NCI-H2196 treated with DMSO at 0.1 percent for 48 hours (cell line): ENCODE measurements around the gene KAT2A.
A peak's percentile ranks its signal among the peaks of the same experiment; 100 is the strongest.

Experiments used
- DNase-seq: peaks from one replicate; lab custom pipeline; 2025; ENCODE audit not compliant: unreplicated experiment; lab: John Stamatoyannopoulos, UW

The KAT2A gene

GRCh38 chr17:42116705-42117396 lies 4.3 kb downstream of the KAT2A start:
- peak; percentile 43 for DNase-seq

DNA sequence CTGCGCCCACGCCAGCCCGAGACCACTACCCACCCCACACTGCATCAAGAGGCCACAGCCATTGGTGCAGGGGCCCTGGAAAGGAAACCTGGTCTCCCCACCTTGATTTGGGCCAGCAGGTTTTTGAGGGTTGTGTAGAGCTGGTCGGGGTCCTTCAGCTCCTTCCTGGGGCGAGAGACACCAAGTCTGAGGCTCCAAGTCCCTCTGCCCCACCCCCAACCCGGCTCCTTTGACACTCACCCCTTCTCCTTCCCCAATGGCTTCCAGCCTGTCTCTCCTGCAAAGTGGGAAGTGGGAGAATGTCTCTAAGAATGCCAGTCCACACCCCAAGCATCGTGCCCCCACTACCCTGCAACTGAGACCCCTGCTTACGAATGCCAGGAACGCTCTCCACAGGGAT lies 7.0 kb downstream of the KAT2A start:
- DNase-seq: no peak

- DNase-seq: no peak
Measured at GRCh38 chr17:42113293-42114069, 7.7 kb downstream of the KAT2A start.

GRCh38 chr17:42112552-42113176 lies 8.5 kb downstream of the KAT2A start, which contains the start of gene DHX58:
Gene DHX58, minus strand, starts transcription at chr17:42112714. Its CDS starts 822 bp downstream, at chr17:42111892.
- DNase-seq: peak; percentile 67

- DNase-seq: no peak
Measured at GRCh38 chr17:42111871-42112551, 9.2 kb downstream of the KAT2A start.

DNA sequence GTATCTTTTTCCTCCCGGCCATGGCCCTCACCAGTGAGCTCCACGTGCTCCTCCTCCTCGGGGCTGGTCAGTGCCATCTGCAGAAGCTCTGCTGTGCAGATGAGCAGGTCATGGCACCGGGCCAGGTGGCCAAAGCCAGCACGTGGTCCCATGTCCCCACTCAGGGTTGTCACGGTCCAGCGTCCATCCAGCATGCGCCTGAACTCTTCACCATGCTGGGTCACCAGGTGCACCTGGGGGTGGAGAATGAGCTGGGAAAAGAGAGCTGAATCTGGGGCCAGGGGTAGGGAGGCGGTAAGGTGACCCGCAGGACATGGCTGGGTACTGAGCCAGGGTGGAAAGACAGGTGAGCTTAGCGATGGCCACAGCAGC lies 9.9 kb downstream of the KAT2A start:
- no peak for DNase-seq

DNA sequence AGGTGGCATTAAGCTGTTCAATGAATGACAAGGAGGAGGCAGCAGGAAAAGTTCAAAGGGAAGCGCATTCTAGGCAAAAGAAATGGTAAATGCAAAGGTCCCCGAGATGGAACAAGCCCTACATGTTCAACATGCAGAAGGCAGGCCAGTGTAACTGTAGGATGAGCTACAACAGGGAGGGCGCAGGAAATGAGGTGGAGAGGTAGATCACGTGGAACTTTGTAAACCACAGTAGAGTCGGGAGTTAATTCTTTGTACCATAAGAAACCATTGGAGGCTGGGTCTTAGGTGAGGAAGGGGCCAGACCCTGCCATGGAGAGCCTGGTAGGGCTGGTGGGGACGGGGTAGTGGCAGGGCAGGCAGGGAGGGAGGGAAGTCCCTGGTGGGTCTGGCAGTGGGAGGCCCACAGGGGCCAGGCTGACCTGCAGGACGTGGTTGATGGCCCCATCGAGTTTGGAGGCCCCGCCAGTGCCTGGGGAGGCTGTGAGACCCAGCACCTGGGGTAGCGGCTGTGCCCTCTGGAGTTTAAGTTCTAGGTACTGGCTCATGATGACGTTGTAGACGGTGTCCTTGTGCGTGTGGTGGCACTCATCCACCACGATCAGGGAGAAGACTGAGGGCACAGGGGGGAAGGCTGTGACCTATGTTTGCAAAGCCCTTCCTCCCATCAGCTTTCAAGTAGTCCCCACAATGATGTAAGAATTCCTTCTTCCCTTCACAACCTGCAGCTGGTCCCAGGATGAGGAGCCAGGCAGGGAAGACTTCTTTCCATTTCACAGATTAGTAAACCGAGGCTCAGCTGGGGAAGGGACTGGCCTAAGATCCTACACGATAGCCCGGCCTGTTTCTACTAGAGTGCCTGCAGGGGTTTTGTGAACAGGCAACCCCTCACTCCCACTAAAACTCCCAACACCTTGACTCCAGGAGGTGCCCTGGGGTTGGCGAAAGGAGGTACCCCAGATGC lies 10.6 kb downstream of the KAT2A start:
- DNase-seq: no peak

DNA sequence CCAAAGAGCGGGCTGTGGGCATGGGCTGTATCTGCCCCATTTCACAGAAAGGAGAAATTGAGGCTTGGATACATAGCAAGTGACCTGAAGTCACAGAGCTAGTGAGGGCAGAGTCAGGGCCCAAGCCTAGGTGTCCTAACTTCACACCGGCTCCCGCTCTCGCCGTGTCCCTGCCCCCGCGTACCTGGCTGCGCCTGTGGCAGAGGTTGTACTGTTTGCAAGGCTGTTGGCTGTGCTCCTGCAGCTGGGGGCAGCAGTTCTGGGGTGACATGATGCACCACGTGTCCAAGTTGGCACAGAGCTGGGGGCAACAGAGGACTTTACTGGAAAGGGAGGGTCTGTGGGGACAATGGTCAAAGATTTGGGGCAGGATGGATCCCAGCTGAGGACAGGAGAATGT lies 12.1 kb downstream of the KAT2A start:
- no peak for DNase-seq

DNA sequence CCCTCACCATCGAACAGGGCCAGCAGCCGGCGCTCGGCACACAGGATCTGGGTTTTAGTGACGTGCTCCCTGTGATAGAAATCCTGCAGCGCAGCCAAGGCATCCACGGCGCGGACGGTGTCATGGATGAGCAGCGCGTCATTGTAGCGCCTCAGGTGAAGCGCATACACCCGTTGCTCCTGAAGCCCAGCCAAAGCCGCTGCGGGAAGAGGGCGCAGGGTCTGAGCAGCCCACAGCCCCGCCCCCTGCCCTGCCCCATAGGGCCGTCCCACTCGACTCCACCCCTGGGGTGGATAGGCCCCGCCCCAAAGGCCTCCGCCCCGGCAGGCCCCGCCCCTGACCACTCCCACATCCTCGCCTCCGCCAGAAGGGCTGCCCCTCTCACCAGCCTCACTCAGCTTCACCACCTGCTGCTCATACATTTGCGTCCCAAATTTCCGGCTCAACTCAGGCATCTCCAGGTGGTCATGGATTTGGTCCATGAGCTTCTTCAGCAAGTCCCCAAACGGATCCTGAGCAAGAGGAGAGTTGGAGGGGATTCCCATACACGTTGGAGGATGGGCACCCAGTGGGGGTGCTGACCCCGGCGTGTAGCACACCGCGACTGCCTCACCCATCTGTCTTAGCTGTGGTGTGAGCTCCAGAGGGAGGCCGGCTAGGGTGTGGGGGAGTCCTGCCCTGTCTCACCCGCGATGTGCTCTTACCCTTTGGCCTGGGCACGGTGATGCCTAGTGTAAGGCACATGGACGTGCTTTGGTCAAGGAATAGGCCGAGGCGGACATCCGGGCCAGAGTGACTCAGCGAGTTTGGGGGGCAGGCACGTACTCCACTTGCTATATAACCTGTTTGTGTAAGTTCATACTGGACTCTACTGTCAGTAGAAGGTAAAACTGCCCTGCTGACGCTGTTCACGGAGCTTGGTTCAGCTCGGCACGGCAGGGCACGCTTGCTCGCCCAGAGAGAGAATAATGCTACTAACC lies 13.3 kb downstream of the KAT2A start:
- peak; percentile 64 for DNase-seq

DNA sequence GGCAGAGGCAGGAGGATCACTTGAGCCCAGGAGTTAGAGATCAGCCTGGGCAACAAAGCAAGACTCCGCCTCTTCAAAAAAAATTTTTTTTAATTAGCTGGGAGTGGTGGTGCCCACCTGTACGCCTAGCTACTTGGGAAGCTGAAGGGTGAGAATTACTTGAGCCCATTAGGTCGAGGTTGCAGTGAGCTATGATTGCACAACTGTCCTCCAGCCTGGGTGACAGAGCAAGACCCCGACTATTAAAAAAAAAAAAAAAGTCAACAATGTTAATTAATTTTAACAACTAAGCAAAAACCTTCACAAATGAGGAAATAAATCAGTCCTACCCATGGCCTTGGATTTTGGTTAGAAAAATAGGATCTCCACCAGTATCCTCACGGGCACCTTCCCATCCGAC lies 14.0 kb downstream of the KAT2A start:
- no peak for DNase-seq

- no peak for DNase-seq
Measured at GRCh38 chr17:42106009-42106408, 15.2 kb downstream of the KAT2A start.

- no peak for DNase-seq
Measured at GRCh38 chr17:42104264-42104663, 16.9 kb downstream of the KAT2A start.

GRCh38 chr17:42103221-42103954 lies 17.8 kb downstream of the KAT2A start:
- no peak for DNase-seq

- no peak for DNase-seq
Measured at GRCh38 chr17:42101513-42102292, 19.5 kb downstream of the KAT2A start.

DNA sequence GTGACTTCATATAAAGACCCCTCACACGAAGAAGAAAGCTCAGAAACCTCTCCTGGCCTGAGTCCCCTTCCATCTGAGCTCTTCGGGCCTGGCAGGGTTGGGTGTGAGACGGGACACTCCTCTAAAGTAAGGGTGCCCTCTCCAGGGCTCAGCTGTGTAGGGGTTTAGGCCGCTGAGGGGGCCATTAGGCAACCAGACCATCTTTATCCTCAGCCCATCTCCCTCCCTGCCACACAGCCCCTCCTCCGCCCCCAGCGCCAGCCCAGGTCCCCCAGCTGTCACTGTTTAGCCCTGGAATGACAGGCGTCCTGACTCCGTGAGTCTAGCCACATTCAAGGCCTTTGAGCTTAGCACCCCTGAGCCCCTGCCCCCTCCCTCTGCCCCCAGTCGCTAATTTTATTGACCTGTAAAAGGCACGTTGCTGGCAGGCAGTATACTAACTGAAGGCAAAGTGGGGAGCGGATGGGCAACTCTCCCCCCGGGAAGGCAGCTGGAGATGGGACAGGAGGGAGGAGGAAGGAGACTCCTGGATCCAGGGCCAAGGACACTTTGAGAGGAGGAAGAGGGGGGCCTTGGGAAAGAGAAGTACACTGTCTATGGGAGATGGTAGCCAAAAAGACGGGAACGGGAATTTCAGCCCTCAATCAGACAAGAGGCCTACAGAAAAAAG lies 22.3 kb downstream of the KAT2A start:
- DNase-seq: no peak

GRCh38 chr17:42097691-42098631 lies 23.2 kb downstream of the KAT2A start, which contains the start of gene ZNF385C:
Gene ZNF385C, minus strand, starts transcription at chr17:42098473. Its CDS starts 35,417 bp downstream, at chr17:42063056.
- no peak for DNase-seq
